ENCODE results near the gene SLIT1.

DNA sequence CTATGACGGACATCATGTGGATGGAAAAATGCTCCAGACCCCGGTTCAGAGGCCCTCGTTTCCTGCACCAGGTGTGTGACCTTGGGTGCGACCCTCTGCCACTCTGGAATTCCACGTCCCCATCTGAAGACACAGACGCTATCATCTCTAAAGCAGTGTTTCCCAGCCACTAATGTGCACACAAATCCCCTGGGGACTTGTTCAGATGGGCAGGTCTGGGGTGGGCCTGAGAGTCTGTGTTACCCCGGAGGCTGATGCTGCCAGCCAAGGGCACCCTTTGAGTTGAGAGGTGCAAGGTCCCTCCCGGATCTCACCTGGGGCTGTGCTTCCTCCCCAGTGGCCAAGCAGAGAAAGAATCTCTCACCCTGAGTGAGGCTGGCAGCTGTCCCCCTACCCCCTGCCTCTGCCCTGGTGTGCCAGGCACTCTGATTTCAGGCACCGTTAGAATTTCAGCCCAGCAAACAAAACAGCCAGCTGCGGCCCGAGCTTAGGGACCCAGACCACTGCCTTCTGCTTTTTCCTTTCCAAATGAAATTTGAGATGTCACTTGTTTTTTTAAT is 90.0 kb downstream of the SLIT1 start:
- TF ChIP-seq TAF1 (IDR thresholded peaks at IDR 0.05; ENCODE audit: borderline replicate concordance, insufficient read depth, low read length) (no peak), SIN3A (IDR thresholded peaks at IDR 0.05; ENCODE audit: borderline replicate concordance, insufficient read depth, low read length) (no peak), FOXP2 (optimal IDR thresholded peaks at IDR 0.05; ENCODE audit: borderline replicate concordance, extremely low read depth, extremely low read length, insufficient read depth) (no peak), POLR2AphosphoS5 (IDR thresholded peaks at IDR 0.05; ENCODE audit: low read depth, low read length) (no peak)
- TF ChIP-seq, protein P1, sequence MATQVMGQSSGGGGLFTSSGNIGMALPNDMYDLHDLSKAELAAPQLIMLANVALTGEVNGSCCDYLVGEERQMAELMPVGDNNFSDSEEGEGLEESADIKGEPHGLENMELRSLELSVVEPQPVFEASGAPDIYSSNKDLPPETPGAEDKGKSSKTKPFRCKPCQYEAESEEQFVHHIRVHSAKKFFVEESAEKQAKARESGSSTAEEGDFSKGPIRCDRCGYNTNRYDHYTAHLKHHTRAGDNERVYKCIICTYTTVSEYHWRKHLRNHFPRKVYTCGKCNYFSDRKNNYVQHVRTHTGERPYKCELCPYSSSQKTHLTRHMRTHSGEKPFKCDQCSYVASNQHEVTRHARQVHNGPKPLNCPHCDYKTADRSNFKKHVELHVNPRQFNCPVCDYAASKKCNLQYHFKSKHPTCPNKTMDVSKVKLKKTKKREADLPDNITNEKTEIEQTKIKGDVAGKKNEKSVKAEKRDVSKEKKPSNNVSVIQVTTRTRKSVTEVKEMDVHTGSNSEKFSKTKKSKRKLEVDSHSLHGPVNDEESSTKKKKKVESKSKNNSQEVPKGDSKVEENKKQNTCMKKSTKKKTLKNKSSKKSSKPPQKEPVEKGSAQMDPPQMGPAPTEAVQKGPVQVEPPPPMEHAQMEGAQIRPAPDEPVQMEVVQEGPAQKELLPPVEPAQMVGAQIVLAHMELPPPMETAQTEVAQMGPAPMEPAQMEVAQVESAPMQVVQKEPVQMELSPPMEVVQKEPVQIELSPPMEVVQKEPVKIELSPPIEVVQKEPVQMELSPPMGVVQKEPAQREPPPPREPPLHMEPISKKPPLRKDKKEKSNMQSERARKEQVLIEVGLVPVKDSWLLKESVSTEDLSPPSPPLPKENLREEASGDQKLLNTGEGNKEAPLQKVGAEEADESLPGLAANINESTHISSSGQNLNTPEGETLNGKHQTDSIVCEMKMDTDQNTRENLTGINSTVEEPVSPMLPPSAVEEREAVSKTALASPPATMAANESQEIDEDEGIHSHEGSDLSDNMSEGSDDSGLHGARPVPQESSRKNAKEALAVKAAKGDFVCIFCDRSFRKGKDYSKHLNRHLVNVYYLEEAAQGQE (IDR thresholded peaks at IDR 0.05; ENCODE audit: insufficient read depth in 1 of 2, low read depth in 2 of 2, low read length in 2 of 2), result no peak
